Naive thymus-derived CD4-positive, alpha-beta T cell (primary cell): ENCODE data around the gene NACC2. TPM values are rescaled to one million over a fixed set of nuclear protein-coding genes. Genes with fewer than 3 reads are reported as not detected.
"Not testable (repeated sequence)": the region's sequence is repeated elsewhere in the genome, so short reads cannot be mapped to it uniquely, and the experiment has no call there.

Source experiments
- ATAC-seq: fragments of 150-1000 bp; cut with Tn5 transposase; 2 replicates; pipeline ENCODE4 v1.10.0; 2021; ENCODE audit warnings: mild to moderate bottlenecking, moderate library complexity
- CTCF ChIA-PET: fragments of 350-600 bp; sonication (Branson Sonifier 250); formaldehyde crosslinking; loops from one replicate; lab custom pipeline; 2021; ENCODE audit warnings: antibody characterized with exemption; lab: Charles Lee
- POLR2A ChIA-PET: fragments of 350-600 bp; sonication (Branson Sonifier 250); formaldehyde crosslinking; loops from one replicate; lab custom pipeline; 2021; ENCODE audit warnings: antibody characterized with exemption, inconsistent platforms; lab: Charles Lee
- DNase-seq, 9 donors: peaks; one replicate each; pipeline versions ENCODE4 v3.0.0 to v3.0.0-alpha.2; 2020 to 2022; ENCODE audit warnings: mixed read lengths in 1 of 9
- H3K27ac ChIP-seq: one replicate; pipeline ENCODE4 v1.7.0; 2013; ENCODE audit warnings: mild to moderate bottlenecking, low read depth, low read length, moderate library complexity
- H3K27me3 ChIP-seq, 2 donors: one replicate each; pipeline ENCODE4 v1.7.0; 2013; ENCODE audit warnings: low read length in 2 of 2, mild to moderate bottlenecking in 2 of 2, moderate library complexity in 2 of 2; ENCODE audit not compliant: control insufficient read depth in 2 of 2, insufficient read depth in 2 of 2
- H3K36me3 ChIP-seq, 3 experiments: 1 replicate in 2 of 3; 2 replicates in 1 of 3; pipeline ENCODE4 v1.7.0; 2013; ENCODE audit warnings: low read length in 3 of 3, mild to moderate bottlenecking in 3 of 3, moderate library complexity in 1 of 3; ENCODE audit not compliant: insufficient read depth in 3 of 3, control insufficient read depth in 2 of 3
- H3K4me1 ChIP-seq, 2 donors: one replicate each; pipeline ENCODE4 v1.7.0; 2013; ENCODE audit warnings: low read length in 2 of 2, mild to moderate bottlenecking in 2 of 2, moderate library complexity in 1 of 2; ENCODE audit not compliant: control insufficient read depth in 2 of 2, insufficient read depth in 2 of 2
- H3K4me3 ChIP-seq: 2 replicates; pipeline ENCODE4 v1.7.0; 2013; ENCODE audit warnings: mild to moderate bottlenecking, low read length
- H3K9me3 ChIP-seq, 3 experiments: 1 replicate in 2 of 3; 2 replicates in 1 of 3; pipeline ENCODE4 v1.7.0; 2013; ENCODE audit warnings: low read length in 3 of 3; ENCODE audit not compliant: control insufficient read depth in 2 of 3
- H3K27ac Mint-ChIP-seq, 9 donors: one replicate each; pipeline ENCODE4 v1.8.0; 2020 to 2022; ENCODE audit warnings: mixed read lengths in 9 of 9, mild to moderate bottlenecking in 8 of 9, moderate library complexity in 5 of 9, inconsistent platforms in 2 of 9
- H3K27me3 Mint-ChIP-seq, 5 donors: one replicate each; pipeline ENCODE4 v1.8.0; 2021 to 2022; ENCODE audit warnings: mixed read lengths in 5 of 5, mild to moderate bottlenecking in 1 of 5
- H3K36me3 Mint-ChIP-seq, 5 donors: one replicate each; pipeline ENCODE4 v1.8.0; 2020 to 2022; ENCODE audit warnings: mixed read lengths in 5 of 5, mild to moderate bottlenecking in 3 of 5, inconsistent platforms in 1 of 5
- H3K4me1 Mint-ChIP-seq, 7 donors: one replicate each; pipeline ENCODE4 v1.8.0; 2020 to 2022; ENCODE audit warnings: mixed read lengths in 7 of 7, mild to moderate bottlenecking in 3 of 7, inconsistent platforms in 1 of 7
- H3K4me3 Mint-ChIP-seq, 10 donors: one replicate each; pipeline ENCODE4 v1.8.0; 2020 to 2022; ENCODE audit warnings: mild to moderate bottlenecking in 10 of 10, mixed read lengths in 10 of 10, moderate library complexity in 6 of 10, inconsistent platforms in 2 of 10
- H3K9me3 Mint-ChIP-seq, 11 donors: one replicate each; pipeline ENCODE4 v1.8.0; 2020 to 2022; ENCODE audit warnings: mixed read lengths in 11 of 11, mild to moderate bottlenecking in 4 of 11, inconsistent platforms in 1 of 11, moderate library complexity in 1 of 11
- intact Hi-C, 2 donors: fragments of 100-400 bp; cut with micrococcal nuclease; formaldehyde crosslinking; loops; one replicate each; pipeline ENCODE4 v1.15.1; 2023
- polyA plus RNA-seq, 2 donors: library from polyadenylated mRNA; unstranded; fragments of 300-500 nt; fragmentation: Illumina TruSeq; gene quantifications; one replicate each; pipeline ENCODE4 v1.2.3, GENCODE V29; 2021
- total RNA-seq, 6 experiments: library from RNA in 5 of 6; stranded (reverse) in 5 of 6; gene quantifications; 1 replicate in 5 of 6; 2 replicates in 1 of 6; pipeline ENCODE4 v1.2.3 and lab custom pipeline; 2021 to 2026

The NACC2 gene
- total and polyA plus RNA-seq, 7 experiments from 2014 or later, result 0.92 to 17.7 (median 7.5) TPM

- H3K36me3 ChIP-seq, H3K4me3 ChIP-seq, H3K27me3 Mint-ChIP-seq, H3K4me1 ChIP-seq, H3K9me3 Mint-ChIP-seq, POLR2A ChIA-PET, H3K27me3 ChIP-seq, DNase-seq, H3K27ac ChIP-seq, ATAC-seq, CTCF ChIA-PET, H3K4me3 Mint-ChIP-seq, H3K9me3 ChIP-seq: not testable (repeated sequence)
- H3K27ac Mint-ChIP-seq, result peak overlapping the region in 1 of 9 donors; percentile 32
- peaks cover 0 to 11% (median 5%) of the 10 kb centered on the region in 7 donors for H3K4me1 Mint-ChIP-seq
- intact Hi-C loops, result loop anchor here in 1 of 2 donors (10.0 kb wide), 1 partner anchor 48 kb away; no protein-coding TSS in a partner anchor
- H3K36me3 Mint-ChIP-seq, result peaks cover 3 to 38% (median 23%) of the 10 kb centered on the region in 5 donors
These were observed 68.2 kb downstream of the NACC2 start for GRCh38 chr9:136026943-136027289.

GRCh38 chr9:136026266-136026942 is 68.7 kb downstream of the NACC2 start:
- POLR2A ChIA-PET, result no interaction called here
- no peak for ATAC-seq
- Histone ChIP-seq H3K9me3 (no peaks in the 10 kb centered on the region), H3K27me3 (no peaks in the 10 kb centered on the region), H3K27ac (no peak overlapping the region), H3K4me3 (no peak overlapping the region), H3K4me1 (no peaks in the 10 kb centered on the region), H3K36me3 (no peaks in the 10 kb centered on the region)
- CTCF ChIA-PET, result no interaction called here
- intact Hi-C loops, result loop anchor here in 1 of 2 donors (10.0 kb wide), 1 partner anchor 48 kb away; no protein-coding TSS in a partner anchor
- no peaks in the 10 kb centered on the region for H3K27me3 Mint-ChIP-seq
- no peak overlapping the region for H3K4me3 Mint-ChIP-seq
- H3K27ac Mint-ChIP-seq, result no peak overlapping the region
- peaks cover 0 to 8% (median 3%) of the 10 kb centered on the region in 11 donors for H3K9me3 Mint-ChIP-seq
- H3K4me1 Mint-ChIP-seq, result peaks cover 0 to 12% (median 8%) of the 10 kb centered on the region in 7 donors
- peaks cover 3 to 42% (median 23%) of the 10 kb centered on the region in 5 donors for H3K36me3 Mint-ChIP-seq
- no peak for DNase-seq

- Histone ChIP-seq H3K9me3 (no peaks in the 10 kb centered on the region), H3K4me1 (no peaks in the 10 kb centered on the region), H3K27ac (no peak overlapping the region), H3K4me3 (no peak overlapping the region), H3K27me3 (no peaks in the 10 kb centered on the region), H3K36me3 (no peaks in the 10 kb centered on the region)
- no peaks in the 10 kb centered on the region for H3K27me3 Mint-ChIP-seq
- ChIA-PET CTCF (no interaction called here), POLR2A (no interaction called here)
- H3K9me3 Mint-ChIP-seq, result peaks cover 0 to 8% (median 1%) of the 10 kb centered on the region in 11 donors
- peaks cover 0 to 15% (median 10%) of the 10 kb centered on the region in 7 donors for H3K4me1 Mint-ChIP-seq
- intact Hi-C loops, result loop anchor here in 1 of 2 donors (10.0 kb wide), 1 partner anchor 49 kb away; no protein-coding TSS in a partner anchor
- H3K36me3 Mint-ChIP-seq, result peaks cover 0 to 42% (median 19%) of the 10 kb centered on the region in 5 donors
- no peak overlapping the region for H3K27ac Mint-ChIP-seq
- ATAC-seq, result no peak
- no peak for DNase-seq
- no peak overlapping the region for H3K4me3 Mint-ChIP-seq
These were observed 69.6 kb downstream of the NACC2 start for GRCh38 chr9:136025481-136025880.

GRCh38 chr9:136024696-136025316 is 70.3 kb downstream of the NACC2 start:
- Histone ChIP-seq H3K27me3 (no peaks in the 10 kb centered on the region), H3K27ac (no peak overlapping the region), H3K4me1 (no peaks in the 10 kb centered on the region), H3K36me3 (no peaks in the 10 kb centered on the region), H3K4me3 (no peak overlapping the region), H3K9me3 (no peaks in the 10 kb centered on the region)
- no peak for DNase-seq
- POLR2A ChIA-PET, result no interaction called here
- Mint-ChIP-seq H3K27me3 (no peaks in the 10 kb centered on the region), H3K4me1 (peaks cover 0 to 19% (median 10%) of the 10 kb centered on the region in 7 donors), H3K9me3 (peaks cover 0 to 8% (median 1%) of the 10 kb centered on the region in 11 donors), H3K4me3 (no peak overlapping the region), H3K36me3 (peaks cover 0 to 43% (median 19%) of the 10 kb centered on the region in 5 donors), H3K27ac (no peak overlapping the region)
- intact Hi-C loops, result loop anchor here in 1 of 2 donors (10.0 kb wide), 1 partner anchor 50 kb away; no protein-coding TSS in a partner anchor
- no peak for ATAC-seq
- CTCF ChIA-PET, result no interaction called here

GRCh38 chr9:136024286-136024685 is 70.8 kb downstream of the NACC2 start:
- intact Hi-C loops, result loop anchor here in 1 of 2 donors (10.0 kb wide), 1 partner anchor 51 kb away; no protein-coding TSS in a partner anchor
- no peaks in the 10 kb centered on the region for H3K4me1 ChIP-seq
- H3K27me3 ChIP-seq, result no peaks in the 10 kb centered on the region
- H3K4me3 ChIP-seq, result no peak overlapping the region
- DNase-seq (no peak), ATAC-seq (no peak)
- H3K36me3 ChIP-seq, result no peaks in the 10 kb centered on the region
- H3K9me3 ChIP-seq, result no peaks in the 10 kb centered on the region
- H3K4me1 Mint-ChIP-seq, result peaks cover 0 to 19% (median 10%) of the 10 kb centered on the region in 7 donors
- H3K27ac Mint-ChIP-seq, result peak overlapping the region in 1 of 9 donors; percentile 33
- peaks cover 0 to 8% (median 1%) of the 10 kb centered on the region in 11 donors for H3K9me3 Mint-ChIP-seq
- peaks cover 0 to 43% (median 19%) of the 10 kb centered on the region in 5 donors for H3K36me3 Mint-ChIP-seq
- H3K27ac ChIP-seq, result no peak overlapping the region
- ChIA-PET CTCF (no interaction called here), POLR2A (no interaction called here)
- H3K27me3 Mint-ChIP-seq, result no peaks in the 10 kb centered on the region
- H3K4me3 Mint-ChIP-seq, result no peak overlapping the region

GRCh38 chr9:136023410-136024225 is 71.5 kb downstream of the NACC2 start:
- Mint-ChIP-seq H3K4me1 (peaks cover 0 to 19% (median 10%) of the 10 kb centered on the region in 7 donors), H3K36me3 (peaks cover 0 to 43% (median 19%) of the 10 kb centered on the region in 5 donors), H3K9me3 (peaks cover 0 to 8% (median 1%) of the 10 kb centered on the region in 11 donors), H3K4me3 (peak overlapping the region in 1 of 10 donors; percentile 58), H3K27me3 (no peaks in the 10 kb centered on the region), H3K27ac (peak overlapping the region in 1 of 9 donors; percentile 76)
- Histone ChIP-seq H3K27me3 (no peaks in the 10 kb centered on the region), H3K9me3 (no peaks in the 10 kb centered on the region), H3K36me3 (no peaks in the 10 kb centered on the region), H3K27ac (no peak overlapping the region), H3K4me1 (no peaks in the 10 kb centered on the region), H3K4me3 (no peak overlapping the region)
- intact Hi-C loops, result loop anchor here in 1 of 2 donors (10.0 kb wide), 1 partner anchor 51 kb away; no protein-coding TSS in a partner anchor
- CTCF ChIA-PET, result no interaction called here
- DNase-seq (no peak), ATAC-seq (no peak)
- POLR2A ChIA-PET, result no interaction called here
